CD4-positive, alpha-beta T cell treated with Interleukin-6 at 100 ng/mL for 8 hours (primary cell): Measurements from ENCODE around the gene CAMK2N2.
A peak's percentile ranks its signal among the peaks of the same experiment; 100 is the strongest.

Experiments
- DNase-seq: peaks from one replicate; pipeline ENCODE4 v3.0.0-alpha.2; 2020; ENCODE audit warnings: mixed read lengths, low spot score

Gene CAMK2N2

GRCh38 chr3:184261270-184261853 is at the start of gene CAMK2N2:
CAMK2N2 (minus strand) TSS chr3:184261553; CDS start chr3:184261285, 268 bp downstream.
- DNase-seq = peak; percentile 30

- DNase-seq = no peak
These were observed 47.4 kb upstream of the CAMK2N2 start for GRCh38 chr3:184308744-184309143.

- DNase-seq = no peak
These were observed 46.6 kb upstream of the CAMK2N2 start for GRCh38 chr3:184307915-184308314.

GRCh38 chr3:184306341-184306972 is 45.1 kb upstream of the CAMK2N2 start:
- no peak for DNase-seq

- no peak for DNase-seq
These were observed 44.2 kb upstream of the CAMK2N2 start for GRCh38 chr3:184305577-184305976.

GRCh38 chr3:184300378-184300720 is 39.0 kb upstream of the CAMK2N2 start:
- no peak for DNase-seq

- no peak for DNase-seq
These were observed 38.4 kb upstream of the CAMK2N2 start for GRCh38 chr3:184299488-184300377.

GRCh38 chr3:184298759-184299487 is 37.6 kb upstream of the CAMK2N2 start, which contains the start of gene PSMD2:
PSMD2 (plus strand) TSS chr3:184299241; CDS start chr3:184299267, 26 bp downstream.
- DNase-seq = peak; percentile 98

- DNase-seq = no peak
These were observed 35.3 kb upstream of the CAMK2N2 start for GRCh38 chr3:184296616-184297015.

GRCh38 chr3:184295771-184296170 is 34.4 kb upstream of the CAMK2N2 start:
- no peak for DNase-seq

- DNase-seq = no peak
These were observed 30.5 kb upstream of the CAMK2N2 start for GRCh38 chr3:184291738-184292445.

- no peak for DNase-seq
These were observed 29.8 kb upstream of the CAMK2N2 start for GRCh38 chr3:184291044-184291737.

- DNase-seq = no peak
These were observed 29.0 kb upstream of the CAMK2N2 start for GRCh38 chr3:184290331-184290730.

GRCh38 chr3:184289426-184289938 is 28.1 kb upstream of the CAMK2N2 start:
- peak; percentile 40 for DNase-seq

- peak; percentile 17 for DNase-seq
These were observed 23.3 kb upstream of the CAMK2N2 start for GRCh38 chr3:184284696-184285095.

GRCh38 chr3:184283681-184284080 is 22.3 kb upstream of the CAMK2N2 start:
- DNase-seq = no peak

GRCh38 chr3:184282941-184283340 is 21.6 kb upstream of the CAMK2N2 start:
- no peak for DNase-seq

GRCh38 chr3:184277366-184277765 is 16.0 kb upstream of the CAMK2N2 start:
- DNase-seq = no peak

- no peak for DNase-seq
These were observed 14.9 kb upstream of the CAMK2N2 start, which contains the start of gene ECE2 for GRCh38 chr3:184275961-184276910. ECE2 (plus strand) TSS chr3:184276022; CDS start chr3:184276154, 132 bp downstream.

- DNase-seq = no peak
These were observed 14.0 kb upstream of the CAMK2N2 start for GRCh38 chr3:184275381-184275701.
